Endothelial cell of umbilical vein (primary cell): ENCODE results near the gene GDPD3. TPM values are rescaled to one million over a fixed set of nuclear protein-coding genes. Genes with fewer than 3 reads are reported as not detected.

Experiments used
- BruUV-seq: library from RNA; stranded (reverse); fragments of 400-500 nt; replicated peaks from 2 replicates; lab custom pipeline; 2021; lab: Mats Ljungman, UMichigan
- CTCF ChIA-PET: fragments of 300-600, 350-600 bp; sonication (Branson Sonifier 250); formaldehyde crosslinking; loops from one replicate; lab custom pipeline; 2021; ENCODE audit warnings: antibody characterized with exemption, inconsistent platforms; lab: Charles Lee
- POLR2A ChIA-PET: fragments of 300-600, 350-600 bp; sonication (Branson Sonifier 250); formaldehyde crosslinking; loops from one replicate; lab custom pipeline; 2021; ENCODE audit warnings: antibody characterized with exemption, inconsistent platforms; lab: Charles Lee
- DNase-seq: peaks from one replicate; pipeline ENCODE4 v3.0.0-alpha.2; 2011; ENCODE audit warnings: low read depth, low spot score
- FAIRE-seq: peaks from 2 replicates; lab custom pipeline; 2011; peaks lifted over from hg19 to GRCh38; lab: Jason Lieb, UNC
- H2AFZ ChIP-seq: 2 replicates; pipeline ENCODE4 v1.6.0; 2012; ENCODE audit warnings: low read depth, low read length, control low read depth, inconsistent platforms
- H3K27ac ChIP-seq: 2 replicates; pipeline ENCODE4 v1.5.1; 2011; ENCODE audit warnings: low read depth, mild to moderate bottlenecking, control low read depth, low read length, moderate library complexity; ENCODE audit not compliant: insufficient read depth
- H3K27me3 ChIP-seq, 2 experiments: 2 replicates each; pipeline versions ENCODE4 v1.6.0 to v1.6.1; 2011; ENCODE audit warnings: low read length in 2 of 2, mixed read lengths in 1 of 2; ENCODE audit not compliant: control insufficient read depth in 2 of 2, insufficient read depth in 2 of 2
- H3K36me3 ChIP-seq, 2 experiments: 2 replicates in 1 of 2; 3 replicates in 1 of 2; pipeline ENCODE4 v1.5.1; 2011; ENCODE audit warnings: low read length in 2 of 2, mild to moderate bottlenecking in 1 of 2, moderate library complexity in 1 of 2; ENCODE audit not compliant: control insufficient read depth in 2 of 2, insufficient read depth in 2 of 2; ENCODE audit errors: extremely low read depth in 1 of 2
- H3K4me1 ChIP-seq: 3 replicates; pipeline ENCODE4 v1.5.1; 2011; ENCODE audit warnings: mild to moderate bottlenecking, low read length; ENCODE audit not compliant: control insufficient read depth, insufficient read depth; ENCODE audit errors: extremely low read depth
- H3K4me2 ChIP-seq: 2 replicates; pipeline ENCODE4 v1.6.1; 2011; ENCODE audit warnings: low read length, control low read depth, mixed read lengths; ENCODE audit not compliant: insufficient read depth
- H3K4me3 ChIP-seq, 3 experiments: fragments of 200-600 bp in 1 of 3; sonication (generic), shearing (Covaris generic) in 1 of 3; replicated peaks in 1 of 3; 2 replicates each; pipeline ENCODE4 v1.5.1; 2011 to 2016; ENCODE audit warnings: control low read depth in 3 of 3, low read length in 3 of 3, mild to moderate bottlenecking in 2 of 3, inconsistent platforms in 1 of 3, low read depth in 1 of 3, moderate library complexity in 1 of 3; ENCODE audit not compliant: insufficient read depth in 1 of 3
- H3K79me2 ChIP-seq: 2 replicates; pipeline ENCODE4 v1.6.0; 2012; ENCODE audit warnings: low read length, inconsistent platforms; ENCODE audit not compliant: control insufficient read depth, insufficient read depth
- H3K9ac ChIP-seq: replicated peaks from 2 replicates; pipeline ENCODE3; 2011; ENCODE audit warnings: low read length, control low read depth; ENCODE audit not compliant: insufficient read depth; ENCODE audit errors: extremely low read depth
- H3K9me1 ChIP-seq: replicated peaks from 3 replicates; pipeline ENCODE4 v1.6.0; 2011; ENCODE audit warnings: mild to moderate bottlenecking, low read length; ENCODE audit not compliant: control insufficient read depth, insufficient read depth; ENCODE audit errors: extremely low read depth
- H3K9me3 ChIP-seq: replicated peaks from 2 replicates; pipeline ENCODE4 v1.5.1; 2012; ENCODE audit warnings: low read length, inconsistent platforms; ENCODE audit not compliant: control insufficient read depth, insufficient read depth
- H4K20me1 ChIP-seq: replicated peaks from 2 replicates; pipeline ENCODE3; 2011; ENCODE audit warnings: mild to moderate bottlenecking, low read length; ENCODE audit not compliant: control insufficient read depth, insufficient read depth; ENCODE audit errors: extremely low read depth
- EZH2 ChIP-seq: IDR thresholded peaks from 2 replicates; pipeline ENCODE4 v1.6.1; 2012; ENCODE audit warnings: borderline replicate concordance, low read depth, mild to moderate bottlenecking, moderate library complexity, low read length, inconsistent platforms; ENCODE audit not compliant: severe bottlenecking
- FOS ChIP-seq: IDR thresholded peaks from 2 replicates; pipeline ENCODE4 v1.6.1; 2011; ENCODE audit warnings: mild to moderate bottlenecking, low read length, moderate library complexity, borderline replicate concordance; ENCODE audit not compliant: insufficient read depth
- GATA2 ChIP-seq: IDR thresholded peaks from 2 replicates; pipeline ENCODE4 v1.7.0; 2011; ENCODE audit warnings: low read depth, mild to moderate bottlenecking, moderate library complexity, mixed read lengths, low read length; ENCODE audit not compliant: insufficient read length, insufficient read depth
- JUN ChIP-seq: IDR thresholded peaks from 2 replicates; pipeline ENCODE4 v1.6.1; 2011; ENCODE audit warnings: borderline replicate concordance, low read depth; ENCODE audit not compliant: insufficient read length, insufficient read depth
- MYC ChIP-seq: IDR thresholded peaks from one replicate; pipeline ENCODE4 v1.6.1; 2011; ENCODE audit warnings: mild to moderate bottlenecking, low read depth, low read length
- POLR2A ChIP-seq: IDR thresholded peaks from 2 replicates; pipeline ENCODE4 v1.6.1; 2012; ENCODE audit warnings: low read depth, mild to moderate bottlenecking, control low read depth, low read length
- POLR2AphosphoS5 ChIP-seq: IDR thresholded peaks from 2 replicates; pipeline ENCODE4 v1.6.1; 2012; ENCODE audit warnings: low read depth, mild to moderate bottlenecking, control low read depth, low read length, moderate library complexity; ENCODE audit not compliant: insufficient read depth
- dilution Hi-C: fragments of 300-500 bp; cut with MboI; formaldehyde crosslinking; loops from one replicate; pipeline ENCODE4 v1.15.0; 2019; ENCODE audit warnings: low sequenced_read_pairs; ENCODE audit not compliant: extremely low pct_ligation_motif_present
- intact Hi-C: fragments of 100-400 bp; cut with micrococcal nuclease; formaldehyde crosslinking; loops from one replicate; pipeline ENCODE4 v1.10.0; 2022
- polyA plus RNA-seq, 4 experiments: library from polyadenylated mRNA; depleted of rRNA in 3 of 4; stranded (reverse) in 3 of 4; unstranded in 1 of 4; fragments of >200 nt; gene quantifications; 2 replicates each; pipeline versions ENCODE4 v1.2.1 to v1.2.3, GENCODE V29; 2011 to 2012; ENCODE audit warnings: missing spikeins in 1 of 4
- total RNA-seq: library from RNA; stranded (reverse); gene quantifications from 2 replicates; pipeline ENCODE4 v1.2.3, GENCODE V29; 2021
- TF ChIP-seq, protein P1 (sequence below), 2 donors: IDR thresholded peaks; 1 replicate in 1 of 2; 2 replicates in 1 of 2; pipeline ENCODE4 v1.5.1; 2011; ENCODE audit warnings: low read length in 2 of 2, mild to moderate bottlenecking in 2 of 2, moderate library complexity in 2 of 2, control low read depth in 1 of 2, inconsistent platforms in 1 of 2, low read depth in 1 of 2; ENCODE audit not compliant: insufficient read depth in 1 of 2; ENCODE audit errors: extremely low read depth in 1 of 2
- TF ChIP-seq, protein P2 (sequence below): IDR thresholded peaks from 2 replicates; pipeline ENCODE4 v1.6.1; 2011; ENCODE audit not compliant: insufficient read depth, insufficient read length

GDPD3 gene
- total and polyA plus RNA-seq, 2 donors (not counting 3 experiments of a cell fraction or from before 2014, with no cell fraction given) = 8.0 to 18.6 TPM

DNA sequence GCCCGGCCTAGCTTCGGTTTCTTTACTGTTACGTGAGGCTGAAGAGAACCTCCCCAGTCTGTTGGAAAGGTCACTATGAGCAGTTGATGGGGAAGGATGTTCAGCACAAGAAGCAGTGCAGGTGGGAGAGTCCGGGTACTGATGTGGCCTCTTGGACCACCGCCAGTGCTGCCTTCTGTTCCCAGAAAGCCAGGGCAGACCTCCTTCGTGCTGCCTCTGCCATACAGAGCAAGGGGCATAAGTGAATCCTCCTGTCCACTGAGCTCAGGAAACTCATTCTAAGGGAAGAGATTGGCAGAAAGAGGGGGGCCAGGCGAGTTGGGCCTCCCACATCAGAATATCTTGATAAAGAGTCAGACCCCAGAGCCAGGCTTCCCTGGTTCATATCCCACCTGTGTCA is 33.9 kb downstream of the GDPD3 start:
- no TSS peak for BruUV-seq
- H2AFZ ChIP-seq = no peak overlapping the region
- no peaks in the 10 kb centered on the region for H4K20me1 ChIP-seq
- H3K27ac ChIP-seq = no peak overlapping the region
- H3K4me2 ChIP-seq = no peak overlapping the region
- H3K9me1 ChIP-seq = no peaks in the 10 kb centered on the region
- TF ChIP-seq EZH2 (no peak), POLR2AphosphoS5 (no peak), MYC (no peak), JUN (no peak), FOS (no peak), POLR2A (no peak), GATA2 (no peak)
- TF ChIP-seq, protein P1, sequence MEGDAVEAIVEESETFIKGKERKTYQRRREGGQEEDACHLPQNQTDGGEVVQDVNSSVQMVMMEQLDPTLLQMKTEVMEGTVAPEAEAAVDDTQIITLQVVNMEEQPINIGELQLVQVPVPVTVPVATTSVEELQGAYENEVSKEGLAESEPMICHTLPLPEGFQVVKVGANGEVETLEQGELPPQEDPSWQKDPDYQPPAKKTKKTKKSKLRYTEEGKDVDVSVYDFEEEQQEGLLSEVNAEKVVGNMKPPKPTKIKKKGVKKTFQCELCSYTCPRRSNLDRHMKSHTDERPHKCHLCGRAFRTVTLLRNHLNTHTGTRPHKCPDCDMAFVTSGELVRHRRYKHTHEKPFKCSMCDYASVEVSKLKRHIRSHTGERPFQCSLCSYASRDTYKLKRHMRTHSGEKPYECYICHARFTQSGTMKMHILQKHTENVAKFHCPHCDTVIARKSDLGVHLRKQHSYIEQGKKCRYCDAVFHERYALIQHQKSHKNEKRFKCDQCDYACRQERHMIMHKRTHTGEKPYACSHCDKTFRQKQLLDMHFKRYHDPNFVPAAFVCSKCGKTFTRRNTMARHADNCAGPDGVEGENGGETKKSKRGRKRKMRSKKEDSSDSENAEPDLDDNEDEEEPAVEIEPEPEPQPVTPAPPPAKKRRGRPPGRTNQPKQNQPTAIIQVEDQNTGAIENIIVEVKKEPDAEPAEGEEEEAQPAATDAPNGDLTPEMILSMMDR (IDR thresholded peaks at IDR 0.05; ENCODE audit: extremely low read depth in 1 of 2, insufficient read depth in 1 of 2, low read depth in 1 of 2, low read length in 2 of 2) = no peak
- TF ChIP-seq, protein P2, sequence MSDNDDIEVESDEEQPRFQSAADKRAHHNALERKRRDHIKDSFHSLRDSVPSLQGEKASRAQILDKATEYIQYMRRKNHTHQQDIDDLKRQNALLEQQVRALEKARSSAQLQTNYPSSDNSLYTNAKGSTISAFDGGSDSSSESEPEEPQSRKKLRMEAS = no peak
- intact Hi-C loops (no loop called here), dilution Hi-C loops (no loop called here)
- no peak overlapping the region for H3K4me3 ChIP-seq
- peaks cover 19 to 45% of the 10 kb centered on the region in 2 experiments for H3K36me3 ChIP-seq
- POLR2A ChIA-PET = no interaction called here
- H3K79me2 ChIP-seq = peaks cover 48% of the 10 kb centered on the region
- H3K9me3 ChIP-seq = no peaks in the 10 kb centered on the region
- H3K4me1 ChIP-seq = peaks cover 24% of the 10 kb centered on the region
- DNase-seq (no peak), FAIRE-seq (no peak)
- no peaks in the 10 kb centered on the region for H3K27me3 ChIP-seq
- CTCF ChIA-PET = interaction anchor here (1.2 to 3.5 kb wide), 3 partner anchors 12 to 24 kb away, joined by 3 to 23 read pairs (median 8); partner anchors contain the start of genes ALDOA and TBX6
- H3K9ac ChIP-seq = no peak overlapping the region
